SH-SY5Y (cell line): ENCODE measurements around the gene SLC41A2.

Experiments
- GATA2 ChIP-seq: IDR thresholded peaks from 2 replicates; pipeline ENCODE4 v1.6.1; 2011; ENCODE audit warnings: mild to moderate bottlenecking, low read depth, low read length
- GATA3 ChIP-seq: IDR thresholded peaks from 2 replicates; pipeline ENCODE4 v1.6.1; 2011; ENCODE audit warnings: low read depth, mild to moderate bottlenecking, low read length, moderate library complexity

DNA sequence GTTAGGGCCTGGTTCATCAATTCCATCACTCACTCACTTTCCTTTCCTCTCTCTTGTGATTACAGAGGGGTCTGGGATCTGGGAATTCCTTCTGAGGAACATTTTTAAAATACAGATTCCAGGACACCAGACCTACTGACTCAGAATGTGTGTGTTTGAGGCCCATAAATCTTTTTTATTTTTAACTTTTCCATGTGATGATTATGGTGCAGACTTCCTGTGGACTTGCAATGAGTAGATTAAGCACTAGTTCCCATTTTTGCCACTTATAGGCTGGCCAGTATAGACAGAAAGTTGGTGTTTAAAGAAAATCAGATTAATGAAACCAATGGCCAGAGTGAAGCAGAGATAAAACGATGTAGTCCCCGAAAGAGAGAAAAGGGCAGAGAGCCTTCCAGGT lies 28.1 kb downstream of the SLC41A2 start:
- no peak for TF ChIP-seq GATA2
- TF ChIP-seq GATA3, result no peak
